Eye (tissue), 1 donor: ENCODE data around the gene TNIK.

Experiments
- DNase-seq: peaks from one replicate; pipeline ENCODE4 v3.0.0-alpha.2; 2015

TNIK gene

GRCh38 chr3:171276923-171277322 is 183.3 kb downstream of the TNIK start:
- DNase-seq, result no peak

- no peak for DNase-seq
These were observed 186.0 kb downstream of the TNIK start for GRCh38 chr3:171274222-171274621.

- no peak for DNase-seq
These were observed 189.7 kb downstream of the TNIK start for GRCh38 chr3:171270541-171270940.

GRCh38 chr3:171269542-171269941 is 190.7 kb downstream of the TNIK start:
- no peak for DNase-seq

- no peak for DNase-seq
These were observed 191.5 kb downstream of the TNIK start for GRCh38 chr3:171268677-171269076.

- no peak for DNase-seq
These were observed 193.1 kb downstream of the TNIK start for GRCh38 chr3:171267104-171267503.

GRCh38 chr3:171266740-171267073 is 193.5 kb downstream of the TNIK start:
- no peak for DNase-seq

GRCh38 chr3:171266034-171266739 is 194.0 kb downstream of the TNIK start:
- peak; percentile 58 for DNase-seq

GRCh38 chr3:171264758-171265157 is 195.4 kb downstream of the TNIK start:
- no peak for DNase-seq

GRCh38 chr3:171262431-171262830 is 197.8 kb downstream of the TNIK start:
- no peak for DNase-seq

- no peak for DNase-seq
These were observed 198.7 kb downstream of the TNIK start for GRCh38 chr3:171261487-171261886.

GRCh38 chr3:171260899-171261298 is 199.3 kb downstream of the TNIK start:
- DNase-seq, result no peak

- DNase-seq, result no peak
These were observed 199.7 kb downstream of the TNIK start for GRCh38 chr3:171260466-171260865.

- DNase-seq, result no peak
These were observed 201.9 kb downstream of the TNIK start for GRCh38 chr3:171258316-171258715.

GRCh38 chr3:171257251-171258203 is 202.7 kb downstream of the TNIK start:
- DNase-seq, result no peak

- no peak for DNase-seq
These were observed 203.6 kb downstream of the TNIK start for GRCh38 chr3:171256445-171257250.

- DNase-seq, result no peak
These were observed 204.9 kb downstream of the TNIK start for GRCh38 chr3:171255236-171255806.

GRCh38 chr3:171254315-171254714 is 205.9 kb downstream of the TNIK start:
- DNase-seq, result no peak

GRCh38 chr3:171251835-171252234 is 208.4 kb downstream of the TNIK start:
- DNase-seq, result no peak

- DNase-seq, result no peak
These were observed 209.8 kb downstream of the TNIK start for GRCh38 chr3:171250444-171250843.

- no peak for DNase-seq
These were observed 211.0 kb downstream of the TNIK start for GRCh38 chr3:171249245-171249644.

GRCh38 chr3:171248426-171249111 is 211.6 kb downstream of the TNIK start:
- no peak for DNase-seq
